MM.1S (cell line): ENCODE data around the gene DNAJC18.
"Not testable (repeated sequence)": the region's sequence is repeated elsewhere in the genome, so short reads cannot be mapped to it uniquely, and the experiment has no call there.

ENCODE experiments used
- DNase-seq: peaks from one replicate; pipeline ENCODE4 v3.0.0-alpha.2; 2015
- H2AFZ ChIP-seq: fragments of 300-600 bp; sonication (generic); 2 replicates; pipeline ENCODE4 v1.6.0; 2016; ENCODE audit warnings: antibody characterized with exemption, low read length
- H3F3A ChIP-seq: fragments of 300-600 bp; sonication (generic); 2 replicates; pipeline ENCODE4 v1.6.1; 2016; ENCODE audit warnings: mild to moderate bottlenecking, antibody characterized with exemption, low read length, moderate library complexity, mixed read lengths; ENCODE audit not compliant: insufficient read depth
- H3K27ac ChIP-seq: fragments of 300-600 bp; sonication (generic); 2 replicates; pipeline ENCODE4 v1.5.1; 2016; ENCODE audit warnings: mild to moderate bottlenecking, low read length
- H3K27me3 ChIP-seq: fragments of 300-600 bp; sonication (generic); replicated peaks from 2 replicates; pipeline ENCODE4 v1.6.0; 2016; ENCODE audit warnings: low read length; ENCODE audit not compliant: insufficient read depth
- H3K36me3 ChIP-seq: fragments of 300-600 bp; sonication (generic); replicated peaks from 2 replicates; pipeline ENCODE4 v1.6.1; 2016; ENCODE audit warnings: mild to moderate bottlenecking, low read length, mixed read lengths; ENCODE audit not compliant: insufficient read depth
- H3K4me1 ChIP-seq: fragments of 300-600 bp; sonication (generic); 2 replicates; pipeline ENCODE4 v1.6.1; 2016; ENCODE audit warnings: low read length, mixed read lengths
- H3K4me2 ChIP-seq: fragments of 300-600 bp; sonication (generic); 2 replicates; pipeline ENCODE4 v1.6.0; 2016; ENCODE audit warnings: low read depth, low read length
- H3K4me3 ChIP-seq: fragments of 300-600 bp; sonication (generic); 2 replicates; pipeline ENCODE4 v1.5.1; 2016; ENCODE audit warnings: low read length, mixed read lengths
- H3K79me2 ChIP-seq: fragments of 300-600 bp; sonication (generic); 2 replicates; pipeline ENCODE4 v1.6.1; 2016; ENCODE audit warnings: mixed run types, low read length, mixed read lengths
- H3K9ac ChIP-seq: fragments of 300-600 bp; sonication (generic); 2 replicates; pipeline ENCODE4 v1.6.1; 2016; ENCODE audit warnings: low read length, mixed read lengths
- H3K9me2 ChIP-seq: fragments of 300-600 bp; sonication (generic); replicated peaks from 2 replicates; pipeline ENCODE4 v1.6.1; 2016; ENCODE audit warnings: mild to moderate bottlenecking, low read length, mixed read lengths; ENCODE audit not compliant: insufficient read depth
- H3K9me3 ChIP-seq: fragments of 300-600 bp; sonication (generic); replicated peaks from 2 replicates; pipeline ENCODE4 v1.6.1; 2016; ENCODE audit warnings: mild to moderate bottlenecking, low read length, mixed read lengths; ENCODE audit not compliant: insufficient read depth
- H4K20me1 ChIP-seq: fragments of 300-600 bp; sonication (generic); 2 replicates; pipeline ENCODE4 v1.6.1; 2016; ENCODE audit warnings: mild to moderate bottlenecking, low read length, moderate library complexity, mixed read lengths; ENCODE audit not compliant: insufficient read depth
- CTCF ChIP-seq: fragments of 300-600 bp; sonication (generic); IDR thresholded peaks from 2 replicates; pipeline ENCODE4 v1.5.1; 2016; ENCODE audit warnings: antibody characterized with exemption, low read length, mixed read lengths
- EZH2 ChIP-seq: fragments of 300-600 bp; sonication (generic); optimal IDR thresholded peaks from 2 replicates; pipeline ENCODE3; 2017; ENCODE audit warnings: low read depth, mild to moderate bottlenecking, antibody characterized with exemption, low read length, mixed read lengths
- EZH2phosphoT487 ChIP-seq: fragments of 300-600 bp; sonication (generic); IDR thresholded peaks from 2 replicates; pipeline ENCODE4 v1.6.1; 2018; ENCODE audit warnings: antibody characterized with exemption, low read length

The DNAJC18 gene

GRCh38 chr5:139443831-139444453 lies 4.6 kb upstream of the DNAJC18 start:
- Histone ChIP-seq H2AFZ (no peak overlapping the region), H3K27me3 (no peaks in the 10 kb centered on the region), H3F3A (no peaks in the 10 kb centered on the region), H3K4me1 (peaks cover 6% of the 10 kb centered on the region), H3K9ac (no peak overlapping the region), H3K4me3 (no peak overlapping the region), H3K9me2 (no peaks in the 10 kb centered on the region), H3K36me3 (no peaks in the 10 kb centered on the region), H3K4me2 (no peak overlapping the region), H4K20me1 (no peaks in the 10 kb centered on the region), H3K27ac (no peak overlapping the region), H3K79me2 (no peaks in the 10 kb centered on the region), H3K9me3 (no peaks in the 10 kb centered on the region)
- TF ChIP-seq CTCF, result no peak
- no peak for TF ChIP-seq EZH2
- TF ChIP-seq EZH2phosphoT487, result no peak
- no peak for DNase-seq

DNA sequence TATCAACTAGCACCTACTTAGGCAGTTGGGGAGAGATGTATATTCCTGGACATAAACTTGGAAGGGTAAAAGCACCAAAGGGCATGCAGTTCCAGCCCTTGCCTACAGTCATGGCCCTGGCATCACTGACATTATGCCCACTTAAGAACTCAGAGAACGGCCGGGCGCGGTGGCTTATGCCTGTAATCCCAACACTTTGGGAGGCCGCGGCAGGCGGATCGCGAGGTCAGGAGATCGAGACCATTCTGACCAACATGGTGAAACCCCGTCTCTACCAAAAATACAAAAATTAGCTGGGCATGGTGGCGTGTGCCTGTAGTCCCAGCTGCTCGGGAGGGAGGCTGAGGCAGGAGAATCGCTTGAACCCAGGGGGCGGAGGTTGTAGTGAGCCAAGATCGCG lies 1.1 kb upstream of the DNAJC18 start:
- H3K9me3 ChIP-seq, H3K4me3 ChIP-seq, H2AFZ ChIP-seq, H3K27me3 ChIP-seq, H3K36me3 ChIP-seq, H3K4me2 ChIP-seq, H4K20me1 ChIP-seq, H3K9me2 ChIP-seq, H3K27ac ChIP-seq, DNase-seq, H3K79me2 ChIP-seq, H3K9ac ChIP-seq, H3F3A ChIP-seq: not testable (repeated sequence)
- H3K4me1 ChIP-seq, result peaks cover 10% of the 10 kb centered on the region

DNA sequence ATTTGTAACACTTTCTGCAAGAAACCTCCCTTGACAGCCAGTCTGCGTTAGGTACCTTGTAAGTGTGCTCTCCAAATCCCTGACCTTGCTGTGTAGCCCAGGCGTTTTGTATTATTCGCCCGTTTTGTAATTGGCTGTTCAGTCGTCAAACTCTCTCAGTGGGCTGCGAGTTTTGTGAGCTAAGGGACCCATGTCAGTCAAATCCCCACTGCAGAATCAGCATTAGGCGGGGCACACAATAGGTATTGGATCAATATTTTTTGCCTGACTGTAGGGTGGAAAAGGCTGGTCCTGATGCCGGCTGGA lies 665 bp downstream of the DNAJC18 start:
- H3K27me3 ChIP-seq, result no peaks in the 10 kb centered on the region
- no peak overlapping the region for H3K27ac ChIP-seq
- no peak for DNase-seq
- H3K79me2 ChIP-seq, result no peaks in the 10 kb centered on the region
- no peaks in the 10 kb centered on the region for H4K20me1 ChIP-seq
- H3K36me3 ChIP-seq, result no peaks in the 10 kb centered on the region
- H3F3A ChIP-seq, result 0 out of 2 replicates have a peak, but pooled peaks cover 4% of the 10 kb centered on the region
- peak overlapping the region; percentile 97 for H3K4me3 ChIP-seq
- no peaks in the 10 kb centered on the region for H3K9me2 ChIP-seq
- H2AFZ ChIP-seq, result peak overlapping the region; percentile 96
- no peak for TF ChIP-seq EZH2
- no peak for TF ChIP-seq CTCF
- TF ChIP-seq EZH2phosphoT487, result no peak
- peak overlapping the region; percentile 99 for H3K4me2 ChIP-seq
- H3K9ac ChIP-seq, result peak overlapping the region; percentile 36; the same call in 1 of the 2 replicates
- H3K4me1 ChIP-seq, result peaks cover 10% of the 10 kb centered on the region
- no peaks in the 10 kb centered on the region for H3K9me3 ChIP-seq

DNA sequence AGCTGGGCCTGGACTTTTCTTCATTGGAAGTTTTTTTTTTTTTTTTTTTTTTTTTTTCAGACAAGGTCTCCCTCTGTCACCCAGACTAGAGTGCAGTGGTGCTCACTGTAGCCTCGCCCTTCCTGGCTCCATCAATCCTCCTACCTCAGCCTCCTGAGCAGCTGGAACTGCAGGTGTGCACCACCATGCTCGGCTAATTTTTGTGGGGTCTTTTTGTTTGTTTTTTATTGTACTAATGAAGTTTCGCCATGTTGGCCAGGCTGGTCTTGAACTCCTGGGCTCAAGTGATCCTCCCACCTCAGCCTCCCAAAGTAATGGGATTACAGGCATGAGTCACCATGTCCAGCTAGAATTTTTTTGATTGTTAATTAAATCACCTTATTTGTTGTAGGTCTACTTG lies 3.6 kb downstream of the DNAJC18 start:
- no peaks in the 10 kb centered on the region for H3K36me3 ChIP-seq
- H3F3A ChIP-seq, result 0 out of 2 replicates have a peak, but pooled peaks cover 4% of the 10 kb centered on the region
- no peak for DNase-seq
- H3K9me3 ChIP-seq, result no peaks in the 10 kb centered on the region
- no peaks in the 10 kb centered on the region for H3K9me2 ChIP-seq
- H3K4me3 ChIP-seq, result no peak overlapping the region
- H3K27ac ChIP-seq, result no peak overlapping the region
- H3K79me2 ChIP-seq, result no peaks in the 10 kb centered on the region
- no peak overlapping the region for H2AFZ ChIP-seq
- no peaks in the 10 kb centered on the region for H4K20me1 ChIP-seq
- H3K9ac ChIP-seq, result no peak overlapping the region
- peaks cover 10% of the 10 kb centered on the region for H3K4me1 ChIP-seq
- TF ChIP-seq EZH2phosphoT487 (no peak), EZH2 (no peak), CTCF (no peak)
- H3K27me3 ChIP-seq, result no peaks in the 10 kb centered on the region
- H3K4me2 ChIP-seq, result no peak overlapping the region
